Testis (tissue), 3 donors: ENCODE measurements around the gene EMC1. TPM values are rescaled to one million over a fixed set of nuclear protein-coding genes. Genes with fewer than 3 reads are reported as not detected.
"Not testable (repeated sequence)": the region's sequence is repeated elsewhere in the genome, so short reads cannot be mapped to it uniquely, and the experiment has no call there.

Experiments
- DNase-seq: peaks from one replicate; pipeline ENCODE4 v3.0.0-alpha.2; 2019
- H3K27ac ChIP-seq, 2 donors: fragments of 200-600 bp; sonication (generic); one replicate each; pipeline ENCODE4 v1.5.1; 2019
- H3K27me3 ChIP-seq: fragments of 200-600 bp; sonication (generic); one replicate; pipeline ENCODE4 v1.5.1; 2019
- H3K36me3 ChIP-seq: fragments of 200-600 bp; sonication (generic); one replicate; pipeline ENCODE4 v1.5.1; 2017; ENCODE audit warnings: low read depth; ENCODE audit errors: missing control alignments
- H3K4me1 ChIP-seq: fragments of 200-600 bp; sonication (generic); one replicate; pipeline ENCODE4 v1.5.1; 2019
- H3K4me3 ChIP-seq, 2 donors: fragments of 200-600 bp; sonication (generic); one replicate each; pipeline ENCODE4 v1.5.1; 2017 to 2019
- H3K9me3 ChIP-seq: fragments of 200-600 bp; sonication (generic); one replicate; pipeline ENCODE4 v1.5.1; 2017
- POLR2A ChIP-seq: fragments of 450-650 bp; IDR thresholded peaks from one replicate; pipeline ENCODE4 v1.6.1; 2017; ENCODE audit warnings: antibody characterized with exemption, mild to moderate bottlenecking, moderate library complexity
- WGBS, 2 donors: methylation state at CpG; one replicate each; pipeline ENCODE4 v1.1.5; 2018; 5-methylcytosine and 5-hydroxymethylcytosine counted together
- intact Hi-C: fragments of 100-400 bp; cut with DNase I; formaldehyde crosslinking; loops from one replicate; pipeline ENCODE4 v1.15.1; 2023; ENCODE audit warnings: low total_unique reads
- polyA plus RNA-seq: library from polyadenylated mRNA; stranded (reverse); fragments of 350-450 nt; fragmentation: Illumina TruSeq; extraction: RNeasy Lipid Tissue Mini Kit (QIAGEN cat#74804); gene quantifications from one replicate; pipeline ENCODE4 v1.2.3, GENCODE V29; 2014; ENCODE audit warnings: low read depth, low replicate concordance; ENCODE audit not compliant: insufficient read depth
- total RNA-seq, 2 donors: library from RNA; depleted of rRNA; stranded (reverse); fragments of >200 nt; gene quantifications; one replicate each; pipeline ENCODE4 v1.2.3, GENCODE V29; 2016
- TF ChIP-seq, protein P1 (sequence below), 3 experiments: fragments of 450-650 bp in 2 of 3; fragments of 200-600 bp in 1 of 3; sonication (generic) in 1 of 3; IDR thresholded peaks; one replicate each; pipeline ENCODE4 v1.5.1; 2016 to 2019; ENCODE audit warnings: antibody characterized with exemption in 3 of 3, mild to moderate bottlenecking in 2 of 3, moderate library complexity in 1 of 3

Gene EMC1
- total and polyA plus RNA-seq, 3 donors from 2014 or later, result 41.9 to 114 (median 79.0) TPM

DNA sequence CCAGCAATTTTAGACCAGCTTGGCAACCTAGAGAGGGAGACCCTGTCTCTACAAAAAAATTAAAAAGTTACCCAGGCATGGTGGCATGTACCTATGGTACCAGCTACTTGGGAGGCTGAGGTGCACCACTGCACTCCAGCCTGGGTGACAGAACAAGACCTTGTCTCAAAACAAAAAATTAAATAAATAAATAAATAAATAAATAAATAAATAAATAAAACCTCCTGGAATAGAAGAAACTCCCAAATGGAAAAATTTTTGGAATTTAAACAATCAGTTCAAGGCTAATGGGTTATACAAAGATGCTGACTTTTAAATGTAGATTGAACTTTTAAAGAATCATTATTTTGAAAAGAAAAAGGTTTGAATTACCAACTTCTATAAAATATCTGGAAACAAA is 63.5 kb downstream of the EMC1 start:
- Histone ChIP-seq H3K27me3 (no peaks in the 10 kb centered on the region), H3K4me3 (no peak overlapping the region), H3K4me1 (no peaks in the 10 kb centered on the region), H3K9me3 (no peaks in the 10 kb centered on the region), H3K27ac (no peak overlapping the region), H3K36me3 (no peaks in the 10 kb centered on the region)
- intact Hi-C loops, result no loop called here
- no peak for DNase-seq
- no peak for TF ChIP-seq POLR2A
- TF ChIP-seq, protein P1, sequence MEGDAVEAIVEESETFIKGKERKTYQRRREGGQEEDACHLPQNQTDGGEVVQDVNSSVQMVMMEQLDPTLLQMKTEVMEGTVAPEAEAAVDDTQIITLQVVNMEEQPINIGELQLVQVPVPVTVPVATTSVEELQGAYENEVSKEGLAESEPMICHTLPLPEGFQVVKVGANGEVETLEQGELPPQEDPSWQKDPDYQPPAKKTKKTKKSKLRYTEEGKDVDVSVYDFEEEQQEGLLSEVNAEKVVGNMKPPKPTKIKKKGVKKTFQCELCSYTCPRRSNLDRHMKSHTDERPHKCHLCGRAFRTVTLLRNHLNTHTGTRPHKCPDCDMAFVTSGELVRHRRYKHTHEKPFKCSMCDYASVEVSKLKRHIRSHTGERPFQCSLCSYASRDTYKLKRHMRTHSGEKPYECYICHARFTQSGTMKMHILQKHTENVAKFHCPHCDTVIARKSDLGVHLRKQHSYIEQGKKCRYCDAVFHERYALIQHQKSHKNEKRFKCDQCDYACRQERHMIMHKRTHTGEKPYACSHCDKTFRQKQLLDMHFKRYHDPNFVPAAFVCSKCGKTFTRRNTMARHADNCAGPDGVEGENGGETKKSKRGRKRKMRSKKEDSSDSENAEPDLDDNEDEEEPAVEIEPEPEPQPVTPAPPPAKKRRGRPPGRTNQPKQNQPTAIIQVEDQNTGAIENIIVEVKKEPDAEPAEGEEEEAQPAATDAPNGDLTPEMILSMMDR (IDR thresholded peaks at IDR 0.05), result no peak

DNA sequence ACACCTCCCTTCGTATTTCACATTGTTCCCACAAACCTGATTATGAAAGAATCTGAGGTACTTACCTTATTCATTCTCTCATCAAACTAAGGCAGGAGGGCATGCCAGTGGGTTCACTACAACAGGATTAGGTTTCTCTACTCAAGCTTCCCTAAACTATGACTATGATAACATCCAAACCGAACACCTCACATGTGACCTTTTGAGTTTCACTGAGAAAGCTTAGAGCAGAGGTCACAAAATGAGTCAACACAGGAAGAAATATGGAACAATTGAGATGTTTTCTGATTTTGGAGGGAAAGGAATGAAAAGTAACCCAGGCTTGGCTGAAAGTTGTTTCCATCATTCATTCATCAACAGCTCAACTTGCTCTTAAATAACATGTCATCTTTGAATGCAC is 65.3 kb downstream of the EMC1 start:
- intact Hi-C loops, result no loop called here
- Histone ChIP-seq H3K36me3 (no peaks in the 10 kb centered on the region), H3K9me3 (no peaks in the 10 kb centered on the region), H3K4me3 (no peak overlapping the region), H3K27ac (no peak overlapping the region), H3K27me3 (no peaks in the 10 kb centered on the region), H3K4me1 (no peaks in the 10 kb centered on the region)
- TF ChIP-seq POLR2A, result no peak
- TF ChIP-seq, protein P1 (IDR thresholded peaks at IDR 0.05), result no peak
- 84 to 92% methylated on average over 2 of the region's 2 CpGs for WGBS, 2 donors
- no peak for DNase-seq

DNA sequence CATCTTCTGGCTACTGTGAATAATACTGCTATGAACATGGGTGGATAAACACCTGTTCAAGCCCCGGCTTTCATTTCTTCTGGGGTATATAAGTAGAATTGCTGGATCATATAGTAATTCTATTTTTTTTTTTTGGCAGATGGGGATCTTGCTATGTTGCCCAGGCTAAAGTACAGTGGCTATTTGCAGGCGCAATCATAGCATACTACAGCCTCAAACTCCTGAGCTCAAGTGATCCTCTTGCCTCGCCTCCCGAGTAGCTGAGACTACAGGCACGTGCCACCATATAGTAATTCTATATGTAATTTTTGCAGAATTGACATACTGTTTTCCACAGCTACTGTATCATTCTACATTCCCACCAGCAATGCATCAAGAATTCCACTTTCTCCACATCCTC is 69.1 kb downstream of the EMC1 start:
- H3K36me3 ChIP-seq, result no peaks in the 10 kb centered on the region
- no peak overlapping the region for H3K27ac ChIP-seq
- no peaks in the 10 kb centered on the region for H3K27me3 ChIP-seq
- H3K4me1 ChIP-seq, result peaks cover 10% of the 10 kb centered on the region
- intact Hi-C loops, result no loop called here
- TF ChIP-seq, protein P1 (IDR thresholded peaks at IDR 0.05), result no peak
- TF ChIP-seq POLR2A, result no peak
- DNase-seq, result no peak
- H3K9me3 ChIP-seq, result no peaks in the 10 kb centered on the region
- no peak overlapping the region for H3K4me3 ChIP-seq
- 97 to 99% methylated on average over 5 of the region's 5 CpGs for WGBS, 2 donors

DNA sequence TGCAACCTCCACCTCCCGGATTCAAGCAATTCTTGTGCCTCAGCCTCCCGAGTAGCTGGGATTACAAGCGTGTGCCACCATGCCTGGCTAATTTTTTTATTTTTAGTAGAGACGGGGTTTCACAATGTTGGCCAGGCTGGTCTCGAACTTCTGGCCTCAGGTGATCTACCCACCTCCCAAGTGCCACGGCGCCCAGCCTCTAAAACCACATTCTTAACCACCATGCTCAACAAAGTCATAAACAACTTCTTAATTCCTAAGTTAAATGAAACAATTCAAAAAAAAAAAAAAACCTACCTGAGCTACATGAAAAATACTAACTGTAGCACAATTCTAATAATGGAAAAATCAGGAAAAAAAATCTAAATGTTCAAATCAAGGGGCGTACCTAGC is 71.1 kb downstream of the EMC1 start:
- peaks cover 10% of the 10 kb centered on the region for H3K4me1 ChIP-seq
- H3K27me3 ChIP-seq, intact Hi-C loops, H3K4me3 ChIP-seq, H3K27ac ChIP-seq, H3K9me3 ChIP-seq, DNase-seq, H3K36me3 ChIP-seq: not testable (repeated sequence)
- 93 to 96% methylated on average over 8 of the region's 8 CpGs for WGBS, 2 donors

DNA sequence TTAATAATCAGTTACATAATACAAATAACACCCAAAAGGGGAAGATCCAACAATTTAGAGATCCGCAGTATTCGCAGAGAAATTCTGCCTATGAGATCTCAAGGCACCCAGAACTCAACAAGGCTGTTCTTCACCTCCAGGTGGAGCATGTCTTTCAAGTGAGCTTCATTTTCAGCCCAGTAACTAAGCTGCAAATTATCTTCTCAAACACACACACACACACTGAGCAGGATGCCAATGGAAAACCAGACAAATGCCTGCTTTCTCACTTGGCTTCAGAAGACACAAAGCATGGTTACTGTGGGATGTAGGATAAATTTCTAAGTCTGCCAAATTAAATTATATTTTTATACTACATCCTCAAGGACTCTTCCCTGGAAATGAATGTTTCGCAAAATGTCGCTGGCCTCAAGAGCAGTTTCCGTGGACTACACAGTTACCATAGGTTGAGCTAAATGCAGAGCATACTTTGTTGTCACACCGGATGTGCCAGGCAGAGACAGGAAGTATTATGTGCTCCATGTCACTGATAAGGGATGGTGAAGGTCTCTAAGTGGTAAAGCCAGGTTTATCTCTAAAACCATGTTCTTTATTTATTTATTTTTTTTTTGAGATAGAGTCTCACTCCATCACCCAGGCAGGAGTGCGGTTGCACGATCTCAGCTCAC is 71.6 kb downstream of the EMC1 start:
- Histone ChIP-seq H3K27me3 (no peaks in the 10 kb centered on the region), H3K27ac (no peak overlapping the region), H3K9me3 (no peaks in the 10 kb centered on the region), H3K4me1 (peaks cover 10% of the 10 kb centered on the region), H3K4me3 (no peak overlapping the region), H3K36me3 (no peaks in the 10 kb centered on the region)
- WGBS, 2 donors, result 68 to 69% methylated on average over 8 of the region's 8 CpGs
- peak; percentile 56 for DNase-seq
- no peak for TF ChIP-seq POLR2A
- TF ChIP-seq, protein P1 (IDR thresholded peaks at IDR 0.05), result peak; percentile 28 to 48 (median 39)
- intact Hi-C loops, result no loop called here
